ENCODE results near the gene ZNF273.

DNA sequence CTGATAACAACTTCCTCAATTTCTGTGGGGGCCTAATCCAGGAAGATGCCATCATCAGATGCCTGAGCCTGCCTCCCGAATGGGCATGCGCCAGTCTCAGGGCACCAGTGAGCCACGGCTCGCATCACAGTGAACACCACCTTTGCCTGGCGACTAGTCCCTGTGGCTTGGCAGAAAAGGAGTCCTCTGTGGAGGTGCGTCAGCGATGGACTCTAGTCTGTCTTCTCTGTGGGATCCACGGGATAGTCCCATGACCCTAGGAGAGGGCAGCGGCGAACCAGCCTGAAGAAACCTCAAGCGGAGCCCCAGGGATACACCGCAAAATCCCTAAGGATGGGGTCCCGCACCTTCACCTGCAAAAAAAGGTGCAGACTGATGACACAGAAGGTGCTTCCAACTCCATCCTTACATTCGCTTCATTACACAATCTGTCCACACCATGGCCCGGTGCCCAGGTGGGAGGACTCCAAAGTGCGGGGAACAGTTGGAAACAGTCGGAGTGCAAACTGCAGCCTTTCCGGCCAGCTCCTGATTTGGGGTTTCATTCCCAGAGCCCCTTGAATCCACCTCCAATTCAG, 35.1 kb upstream of the ZNF273 start:
- TF ChIP-seq POLR2A (IDR thresholded peaks at IDR 0.05; ENCODE audit: low read length) (no peak), GATA1 (IDR thresholded peaks at IDR 0.05; ENCODE audit: low read depth, low read length) (no peak)

Data from erythroblast (primary cell).